ENCODE results near the gene CCRL2. TPM values are rescaled to one million over a fixed set of nuclear protein-coding genes. Genes with fewer than 3 reads are reported as not detected.
A peak's percentile ranks its signal among the peaks of the same experiment; 100 is the strongest.

Gene CCRL2
- total and polyA plus RNA-seq, 9 of the 15 experiments (the other 6 are each of a cell fraction or from before 2014, with no cell fraction given): 3.4 to 5.7 (median 4.0) TPM

- peak; percentile 91 for TF ChIP-seq PML (IDR thresholded peaks at IDR 0.05; ENCODE audit: low read length)
- TF ChIP-seq ATF7 (IDR thresholded peaks at IDR 0.05): peak; percentile 94
- peak; percentile 66 for TF ChIP-seq IRF9 (tag; IDR thresholded peaks at IDR 0.05)
- peak; percentile 62; the same call in 1 of the 2 replicates for TF ChIP-seq GATAD2B (IDR thresholded peaks at IDR 0.05; ENCODE audit: borderline replicate concordance)
- 0 out of 2 replicates have a peak, but pooled peaks have one; percentile 16 for TF ChIP-seq TCF15 (CRISPR knock-in tag; IDR thresholded peaks at IDR 0.05)
- peak; percentile 79; the same call in 1 of the 2 replicates for TF ChIP-seq LCOR (CRISPR knock-in tag; IDR thresholded peaks at IDR 0.05)
- TF ChIP-seq TAF7 (tag; IDR thresholded peaks at IDR 0.05): no peak; the same call in 1 of the 2 replicates
- TF ChIP-seq FOXA1 (IDR thresholded peaks at IDR 0.05; ENCODE audit: borderline replicate concordance): no peak
- peak; percentile 56 for TF ChIP-seq EGR1 (conservative IDR thresholded peaks at IDR 0.05)
- TF ChIP-seq ZNF316 (IDR thresholded peaks at IDR 0.05): no peak
- peak; percentile 90; the same call in 1 of the 2 replicates for TF ChIP-seq NFRKB (IDR thresholded peaks at IDR 0.05; ENCODE audit: low read depth)
- no peak for TF ChIP-seq CBX2 (IDR thresholded peaks at IDR 0.05; ENCODE audit: insufficient read depth, low read length, poor library complexity, severe bottlenecking)
- TF ChIP-seq PRDM10 (IDR thresholded peaks at IDR 0.05; ENCODE audit: partially characterized antibody): peak; percentile 30
- no peak for TF ChIP-seq ZNF696 (CRISPR knock-in tag; conservative IDR thresholded peaks at IDR 0.05)
- no peak for TF ChIP-seq WHSC1 (IDR thresholded peaks at IDR 0.05; ENCODE audit: low read length)
- TF ChIP-seq FOS (IDR thresholded peaks at IDR 0.05; ENCODE audit: extremely low read depth, insufficient read length): no peak
- no peak for TF ChIP-seq SIN3A (IDR thresholded peaks at IDR 0.05; ENCODE audit: borderline replicate concordance in 2 of 2, control insufficient read depth in 1 of 2, low read depth in 2 of 2, low read length in 2 of 2)
- TF ChIP-seq KDM5B (IDR thresholded peaks at IDR 0.05; ENCODE audit: insufficient replicate concordance, low read depth, low read length): peak; percentile 32
- TF ChIP-seq FOXK1 (CRISPR knock-in tag; IDR thresholded peaks at IDR 0.05; ENCODE audit: borderline replicate concordance): no peak
- TF ChIP-seq RFX1 (IDR thresholded peaks at IDR 0.05): no peak
- no peak for TF ChIP-seq ETS2 (tag; IDR thresholded peaks at IDR 0.05; ENCODE audit: borderline replicate concordance, poor library complexity, severe bottlenecking)
- no peak for TF ChIP-seq ZNF444 (CRISPR knock-in tag; IDR thresholded peaks at IDR 0.05)
- no peak for TF ChIP-seq TFAM (CRISPR knock-in tag; conservative IDR thresholded peaks at IDR 0.05)
- TF ChIP-seq ZKSCAN3 (CRISPR knock-in tag; IDR thresholded peaks at IDR 0.05): no peak
- peak; percentile 94 for TF ChIP-seq MEIS2 (IDR thresholded peaks at IDR 0.05; ENCODE audit: partially characterized antibody)
Observed at GRCh38 chr3:46406788-46407611, at the start of gene CCRL2, which contains the start of gene CCR5AS (continued).
